Liver (tissue), 9 donors: ENCODE data around the gene LATS2. TPM values are rescaled to one million over a fixed set of nuclear protein-coding genes. Genes with fewer than 3 reads are reported as not detected.
A peak's percentile ranks its signal among the peaks of the same experiment; 100 is the strongest.

ENCODE experiments used
- DNase-seq: peaks from one replicate; pipeline ENCODE4 v3.0.0-alpha.2; 2017; ENCODE audit warnings: low spot score
- H3K27ac ChIP-seq, 2 donors: one replicate each; pipeline ENCODE4 v1.7.0; 2013; ENCODE audit warnings: inconsistent platforms in 2 of 2, low read length in 2 of 2, control low read depth in 1 of 2, low read depth in 1 of 2, mild to moderate bottlenecking in 1 of 2
- H3K27me3 ChIP-seq, 4 donors: one replicate each; pipeline versions ENCODE4 v1.6.1 to v1.7.0; 2013; ENCODE audit warnings: low read length in 3 of 4, inconsistent platforms in 1 of 4, mild to moderate bottlenecking in 1 of 4, moderate library complexity in 1 of 4; ENCODE audit not compliant: control insufficient read depth in 4 of 4, insufficient read depth in 4 of 4
- H3K36me3 ChIP-seq, 4 donors: one replicate each; pipeline versions ENCODE4 v1.6.1 to v1.7.0; 2013; ENCODE audit warnings: low read length in 3 of 4, mild to moderate bottlenecking in 3 of 4, low read depth in 1 of 4, moderate library complexity in 1 of 4; ENCODE audit not compliant: control insufficient read depth in 4 of 4, insufficient read depth in 3 of 4
- H3K4me1 ChIP-seq, 4 donors: one replicate each; pipeline versions ENCODE4 v1.6.1 to v1.7.0; 2013; ENCODE audit warnings: low read length in 3 of 4, mild to moderate bottlenecking in 3 of 4, moderate library complexity in 1 of 4; ENCODE audit not compliant: control insufficient read depth in 4 of 4, insufficient read depth in 4 of 4
- H3K4me3 ChIP-seq, 3 donors: one replicate each; pipeline versions ENCODE4 v1.6.1 to v1.7.0; 2013; ENCODE audit warnings: low read length in 3 of 3, control low read depth in 1 of 3, low read depth in 1 of 3, mild to moderate bottlenecking in 1 of 3
- H3K9ac ChIP-seq, 2 donors: one replicate each; pipeline ENCODE4 v1.7.0; 2013; ENCODE audit warnings: low read length in 2 of 2, mild to moderate bottlenecking in 2 of 2, moderate library complexity in 2 of 2, control low read depth in 1 of 2, low read depth in 1 of 2
- H3K9me3 ChIP-seq, 4 donors: one replicate each; pipeline versions ENCODE4 v1.6.1 to v1.7.0; 2013; ENCODE audit warnings: low read length in 3 of 4; ENCODE audit not compliant: control insufficient read depth in 4 of 4
- ATF3 ChIP-seq: IDR thresholded peaks from 2 replicates; pipeline ENCODE4 v1.6.1; 2016; ENCODE audit warnings: antibody characterized with exemption
- CTCF ChIP-seq: fragments of 150-350 bp; IDR thresholded peaks from 2 replicates; pipeline ENCODE4 v1.5.1; 2017; ENCODE audit warnings: improper control_type of control experiment, low read depth, low read length; ENCODE audit not compliant: missing input control
- EGR1 ChIP-seq, 2 donors: IDR thresholded peaks; 2 replicates each; pipeline ENCODE4 v1.6.1; 2016 to 2018; ENCODE audit warnings: antibody characterized with exemption in 2 of 2, low read depth in 2 of 2
- FOXA1 ChIP-seq: IDR thresholded peaks from 2 replicates; pipeline ENCODE4 v1.6.1; 2016; ENCODE audit warnings: antibody characterized with exemption
- FOXA2 ChIP-seq: IDR thresholded peaks from 2 replicates; pipeline ENCODE4 v1.6.1; 2016; ENCODE audit warnings: antibody characterized with exemption
- GABPA ChIP-seq, 2 donors: IDR thresholded peaks in 1 of 2; conservative IDR thresholded peaks in 1 of 2; 2 replicates each; pipeline ENCODE4 v1.6.1; 2016; ENCODE audit warnings: antibody characterized with exemption in 2 of 2, mild to moderate bottlenecking in 1 of 2, moderate library complexity in 1 of 2
- HNF4A ChIP-seq, 2 donors: conservative IDR thresholded peaks; 2 replicates each; pipeline ENCODE4 v1.6.1; 2016; ENCODE audit warnings: antibody characterized with exemption in 2 of 2, mild to moderate bottlenecking in 2 of 2
- HNF4G ChIP-seq: IDR thresholded peaks from 2 replicates; pipeline ENCODE4 v1.6.1; 2016; ENCODE audit warnings: antibody characterized with exemption
- JUND ChIP-seq, 2 donors: IDR thresholded peaks; 2 replicates each; pipeline ENCODE4 v1.6.1; 2016; ENCODE audit warnings: antibody characterized with exemption in 2 of 2
- NR2F2 ChIP-seq: IDR thresholded peaks from 2 replicates; pipeline ENCODE4 v1.6.1; 2016; ENCODE audit warnings: antibody characterized with exemption
- RAD21 ChIP-seq, 2 donors: IDR thresholded peaks; 2 replicates each; pipeline ENCODE4 v1.6.1; 2016; ENCODE audit warnings: antibody characterized with exemption in 2 of 2, mild to moderate bottlenecking in 2 of 2
- RXRA ChIP-seq, 2 donors: IDR thresholded peaks; 2 replicates each; pipeline ENCODE4 v1.6.1; 2017 to 2018; ENCODE audit warnings: antibody characterized with exemption in 2 of 2, mild to moderate bottlenecking in 1 of 2
- TAF1 ChIP-seq: conservative IDR thresholded peaks from 2 replicates; pipeline ENCODE4 v1.6.1; 2016; ENCODE audit warnings: antibody characterized with exemption, mild to moderate bottlenecking
- YY1 ChIP-seq: IDR thresholded peaks from 2 replicates; pipeline ENCODE4 v1.6.1; 2016; ENCODE audit warnings: antibody characterized with exemption, mild to moderate bottlenecking
- ZBTB33 ChIP-seq: IDR thresholded peaks from 2 replicates; pipeline ENCODE4 v1.6.1; 2016; ENCODE audit warnings: antibody characterized with exemption
- WGBS: extraction: QIAGEN DNeasy Blood & Tissue Kit; methylation state at CpG from one replicate; pipeline ENCODE4 v1.1.7; 2013; 5-methylcytosine and 5-hydroxymethylcytosine counted together
- polyA plus RNA-seq, 2 donors: library from polyadenylated mRNA; stranded (reverse) in 1 of 2; unstranded in 1 of 2; fragments of 200-250 nt in 1 of 2; fragments of >200 nt in 1 of 2; fragmentation: Nextera tagmentation in 1 of 2; extraction: Ambion mirVana in 1 of 2; gene quantifications; one replicate each; pipeline versions ENCODE4 v1.2.1 to v1.2.3, GENCODE V29; 2013 to 2015
- total RNA-seq, 2 donors: library from RNA; depleted of rRNA; stranded (reverse); fragments of >200 nt; gene quantifications; one replicate each; pipeline ENCODE4 v1.2.3, GENCODE V29; 2014
- donor health status: healthy.
- donor health status: healthy.
- donor health status: healthy.
- donor health status: healthy.
- donor health status: healthy.

LATS2 gene
- total and polyA plus RNA-seq, 4 donors, result 1.6 to 7.0 (median 4.4) TPM

- no peak for DNase-seq
- H3K27ac ChIP-seq, result no peak overlapping the region
- 77% methylated on average over 4 of the region's 4 CpGs for WGBS
Observed at GRCh38 chr13:21018220-21018619, 43.2 kb downstream of the LATS2 start.

GRCh38 chr13:21016487-21016886, 44.9 kb downstream of the LATS2 start:
- H3K9ac ChIP-seq, result no peak overlapping the region
- H3K9me3 ChIP-seq, result no peaks in the 10 kb centered on the region
- DNase-seq, result no peak
- TF ChIP-seq ZBTB33 (no peak), EGR1 (IDR thresholded peaks at IDR 0.05; ENCODE audit: low read depth in 2 of 2) (no peak), FOXA2 (no peak), NR2F2 (no peak), HNF4G (no peak), CTCF (no peak), FOXA1 (no peak), HNF4A (conservative IDR thresholded peaks at IDR 0.05) (no peak), GABPA (IDR thresholded peaks at IDR 0.05 in 1 of 2, conservative IDR thresholded peaks at IDR 0.05 in 1 of 2) (no peak), TAF1 (no peak), YY1 (no peak), ATF3 (no peak), JUND (IDR thresholded peaks at IDR 0.05) (no peak), RAD21 (IDR thresholded peaks at IDR 0.05) (no peak)
- H3K27me3 ChIP-seq, result no peaks in the 10 kb centered on the region
- no peaks in the 10 kb centered on the region for H3K36me3 ChIP-seq
- no peak overlapping the region for H3K4me3 ChIP-seq
- H3K27ac ChIP-seq, result no peak overlapping the region
- peaks cover 8 to 34% (median 26%) of the 10 kb centered on the region in 4 donors for H3K4me1 ChIP-seq
- 94% methylated on average over 4 of the region's 4 CpGs for WGBS

More at GRCh38 chr13:21018220-21018619, 43.2 kb downstream of the LATS2 start:
- H3K36me3 ChIP-seq, result no peaks in the 10 kb centered on the region
- no peak overlapping the region for H3K4me3 ChIP-seq
- H3K27me3 ChIP-seq, result no peaks in the 10 kb centered on the region
- TF ChIP-seq HNF4A (conservative IDR thresholded peaks at IDR 0.05) (peak in 1 of 2 donors; percentile 6), FOXA1 (no peak)
- H3K9ac ChIP-seq, result no peak overlapping the region
- no peaks in the 10 kb centered on the region for H3K9me3 ChIP-seq
- peaks cover 11 to 45% (median 35%) of the 10 kb centered on the region in 4 donors for H3K4me1 ChIP-seq

- no peak overlapping the region for H3K9ac ChIP-seq
- no peak overlapping the region for H3K4me3 ChIP-seq
- no peak for DNase-seq
- H3K27me3 ChIP-seq, result no peaks in the 10 kb centered on the region
- peak overlapping the region; percentile 77 to 82 for H3K27ac ChIP-seq
- no peak for TF ChIP-seq YY1
- no peak for TF ChIP-seq RXRA (IDR thresholded peaks at IDR 0.05)
- TF ChIP-seq ATF3, result no peak
- TF ChIP-seq GABPA (IDR thresholded peaks at IDR 0.05 in 1 of 2, conservative IDR thresholded peaks at IDR 0.05 in 1 of 2), result no peak
- WGBS, result 95% methylated on average over 1 of the region's 1 CpG
- no peaks in the 10 kb centered on the region for H3K9me3 ChIP-seq
- H3K36me3 ChIP-seq, result no peaks in the 10 kb centered on the region
- peaks cover 8 to 38% (median 26%) of the 10 kb centered on the region in 4 donors for H3K4me1 ChIP-seq
Observed at GRCh38 chr13:21015284-21015683, 46.1 kb downstream of the LATS2 start.
